Activated CD8-positive, alpha-beta T cell treated with anti-CD3 and anti-CD28 coated beads for 36 hours (primary cell): ENCODE measurements around the gene AKAP13. TPM values are rescaled to one million over a fixed set of nuclear protein-coding genes. Genes with fewer than 3 reads are reported as not detected.
A peak's percentile ranks its signal among the peaks of the same experiment; 100 is the strongest.

Source experiments
- ATAC-seq: fragments of 200-7000 bp; cut with Tn5 transposase; one replicate; pipeline ENCODE4 v1.10.0; 2021; ENCODE audit warnings: mild to moderate bottlenecking, moderate library complexity
- CTCF ChIA-PET: fragments of 350-600 bp; sonication (Branson Sonifier 250); formaldehyde crosslinking; loops from one replicate; lab custom pipeline; 2021; ENCODE audit warnings: antibody characterized with exemption; lab: Charles Lee
- POLR2A ChIA-PET: fragments of 350-600 bp; sonication (Branson Sonifier 250); formaldehyde crosslinking; loops from one replicate; lab custom pipeline; 2021; ENCODE audit warnings: antibody characterized with exemption; lab: Charles Lee
- DNase-seq: peaks from one replicate; pipeline ENCODE4 v3.0.0-alpha.2; 2020
- H3K27ac Mint-ChIP-seq: one replicate; pipeline ENCODE4 v1.8.0; 2021; ENCODE audit warnings: mild to moderate bottlenecking, mixed read lengths
- H3K27me3 Mint-ChIP-seq: one replicate; pipeline ENCODE4 v1.8.0; 2021; ENCODE audit warnings: mixed read lengths
- H3K36me3 Mint-ChIP-seq: one replicate; pipeline ENCODE4 v1.8.0; 2021; ENCODE audit warnings: low read depth, mixed read lengths
- H3K4me1 Mint-ChIP-seq: one replicate; pipeline ENCODE4 v1.8.0; 2021; ENCODE audit warnings: low read depth, mixed read lengths
- H3K4me3 Mint-ChIP-seq: one replicate; pipeline ENCODE4 v1.8.0; 2021; ENCODE audit warnings: mild to moderate bottlenecking, moderate library complexity, mixed read lengths
- H3K9me3 Mint-ChIP-seq: one replicate; pipeline ENCODE4 v1.8.0; 2021; ENCODE audit warnings: mixed read lengths
- intact Hi-C: fragments of 100-400 bp; cut with micrococcal nuclease; formaldehyde crosslinking; loops from one replicate; pipeline ENCODE4 v1.10.0; 2022
- total RNA-seq, 2 experiments: library from RNA; stranded (reverse); gene quantifications; one replicate each; pipeline ENCODE4 v1.2.3, GENCODE V29; 2021
- TF ChIP-seq, protein P1 (sequence below): fragments of 200-600 bp; IDR thresholded peaks from one replicate; pipeline ENCODE4 v1.8.0; 2022; ENCODE audit warnings: antibody characterized with exemption, mild to moderate bottlenecking

AKAP13 gene
- total RNA-seq, 2 experiments from 2014 or later: 79.1 to 79.5 TPM

DNA sequence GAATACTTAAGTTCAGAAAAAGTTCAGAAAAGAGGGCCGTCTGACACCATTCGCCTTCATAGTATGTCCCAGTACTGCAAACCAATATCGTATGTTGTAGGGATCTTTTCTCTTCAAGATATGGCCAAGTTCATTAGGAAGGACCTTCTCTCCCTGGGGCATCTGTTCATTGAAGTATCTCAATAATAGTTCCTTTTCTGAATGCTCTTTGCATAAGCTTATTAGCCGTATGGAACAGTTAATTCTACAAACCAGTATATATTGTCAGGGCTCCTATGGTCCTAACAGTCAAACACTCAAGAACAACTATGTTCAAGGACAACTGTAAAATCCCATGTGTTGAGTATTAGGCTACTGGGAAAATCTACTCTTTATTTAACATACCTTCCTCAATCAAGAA lies 211.2 kb downstream of the AKAP13 start:
- no peak overlapping the region for H3K27ac Mint-ChIP-seq

GRCh38 chr15:85592148-85592547 lies 211.7 kb downstream of the AKAP13 start:
- H3K27me3 Mint-ChIP-seq: no peaks in the 10 kb centered on the region
- POLR2A ChIA-PET: interaction anchor here (1.2 kb wide), 1 partner anchor 20 kb away, joined by 3 read pairs; no protein-coding TSS in a partner anchor
- no peaks in the 10 kb centered on the region for H3K9me3 Mint-ChIP-seq
- intact Hi-C loops: no loop called here
- CTCF ChIA-PET: interaction anchor here (0.7 to 2.1 kb wide), 3 partner anchors 11 to 107 kb away, joined by 3 to 8 read pairs (median 3); no protein-coding TSS in a partner anchor
- peaks cover 64% of the 10 kb centered on the region for H3K4me1 Mint-ChIP-seq
- DNase-seq: no peak
- TF ChIP-seq, protein P1, sequence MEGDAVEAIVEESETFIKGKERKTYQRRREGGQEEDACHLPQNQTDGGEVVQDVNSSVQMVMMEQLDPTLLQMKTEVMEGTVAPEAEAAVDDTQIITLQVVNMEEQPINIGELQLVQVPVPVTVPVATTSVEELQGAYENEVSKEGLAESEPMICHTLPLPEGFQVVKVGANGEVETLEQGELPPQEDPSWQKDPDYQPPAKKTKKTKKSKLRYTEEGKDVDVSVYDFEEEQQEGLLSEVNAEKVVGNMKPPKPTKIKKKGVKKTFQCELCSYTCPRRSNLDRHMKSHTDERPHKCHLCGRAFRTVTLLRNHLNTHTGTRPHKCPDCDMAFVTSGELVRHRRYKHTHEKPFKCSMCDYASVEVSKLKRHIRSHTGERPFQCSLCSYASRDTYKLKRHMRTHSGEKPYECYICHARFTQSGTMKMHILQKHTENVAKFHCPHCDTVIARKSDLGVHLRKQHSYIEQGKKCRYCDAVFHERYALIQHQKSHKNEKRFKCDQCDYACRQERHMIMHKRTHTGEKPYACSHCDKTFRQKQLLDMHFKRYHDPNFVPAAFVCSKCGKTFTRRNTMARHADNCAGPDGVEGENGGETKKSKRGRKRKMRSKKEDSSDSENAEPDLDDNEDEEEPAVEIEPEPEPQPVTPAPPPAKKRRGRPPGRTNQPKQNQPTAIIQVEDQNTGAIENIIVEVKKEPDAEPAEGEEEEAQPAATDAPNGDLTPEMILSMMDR: no peak
- H3K27ac Mint-ChIP-seq: no peak overlapping the region
- no peak overlapping the region for H3K4me3 Mint-ChIP-seq
- no peak for ATAC-seq
- H3K36me3 Mint-ChIP-seq: peaks cover 26% of the 10 kb centered on the region

More for the DNA sequence above, 211.2 kb downstream of the AKAP13 start:
- ChIA-PET CTCF (interaction anchor here (0.7 to 1.2 kb wide), 2 partner anchors 9 to 106 kb away, joined by 3 to 4 read pairs; no protein-coding TSS in a partner anchor), POLR2A (no interaction called here)
- H3K27me3 Mint-ChIP-seq: no peaks in the 10 kb centered on the region
- H3K4me3 Mint-ChIP-seq: no peak overlapping the region
- H3K4me1 Mint-ChIP-seq: peaks cover 64% of the 10 kb centered on the region
- intact Hi-C loops: no loop called here
- ATAC-seq: no peak
- H3K36me3 Mint-ChIP-seq: peaks cover 29% of the 10 kb centered on the region
- DNase-seq: no peak
- TF ChIP-seq, protein P1: no peak
- no peaks in the 10 kb centered on the region for H3K9me3 Mint-ChIP-seq

- Mint-ChIP-seq H3K4me3 (no peak overlapping the region), H3K27ac (no peak overlapping the region), H3K27me3 (no peaks in the 10 kb centered on the region), H3K4me1 (peaks cover 64% of the 10 kb centered on the region), H3K9me3 (no peaks in the 10 kb centered on the region), H3K36me3 (peaks cover 22% of the 10 kb centered on the region)
- ChIA-PET POLR2A (no interaction called here), CTCF (interaction anchor here (1.1 to 2.1 kb wide), 2 partner anchors 12 to 23 kb away, joined by 3 to 8 read pairs; no protein-coding TSS in a partner anchor)
- ATAC-seq (no peak), DNase-seq (no peak)
- intact Hi-C loops: no loop called here
- TF ChIP-seq, protein P1: no peak
Observed at GRCh38 chr15:85593809-85594445, 213.5 kb downstream of the AKAP13 start.

DNA sequence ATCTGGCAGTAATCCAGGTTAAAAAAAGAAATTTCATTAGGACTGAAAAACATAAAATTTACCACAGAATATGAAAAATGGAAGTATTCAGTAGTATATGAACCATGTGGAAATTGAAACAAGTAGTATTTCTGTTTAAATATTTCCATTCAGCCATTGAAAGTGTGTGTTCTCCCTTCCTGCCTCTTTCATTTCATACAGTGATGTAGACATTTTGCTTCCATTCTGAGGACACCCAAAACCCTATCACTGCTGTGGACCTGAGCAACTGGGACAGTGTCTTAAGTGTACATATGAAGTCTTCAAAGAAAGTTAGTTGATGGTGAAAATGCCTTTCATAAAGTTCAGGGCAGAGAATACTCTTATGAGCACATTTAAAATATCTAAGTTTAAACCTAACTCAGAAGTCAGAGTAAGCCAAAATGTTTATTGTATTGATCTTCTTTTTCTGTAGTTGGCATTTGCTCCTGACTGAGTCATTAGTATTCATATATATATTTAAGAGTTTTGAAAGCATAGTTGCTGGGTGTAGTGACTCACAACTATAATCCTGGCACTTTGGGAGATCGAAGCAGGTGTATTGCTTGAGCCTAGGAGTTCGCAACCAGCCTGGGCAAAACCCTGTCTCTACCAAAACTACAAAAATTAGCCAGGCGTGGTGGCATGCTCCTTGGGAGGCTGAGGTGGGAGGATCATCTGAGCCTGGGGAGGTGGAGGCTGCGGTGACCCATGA lies 215.6 kb downstream of the AKAP13 start:
- Mint-ChIP-seq H3K4me1 (peaks cover 66% of the 10 kb centered on the region), H3K27me3 (no peaks in the 10 kb centered on the region), H3K27ac (peak overlapping the region; percentile 84), H3K36me3 (peaks cover 20% of the 10 kb centered on the region), H3K4me3 (peak overlapping the region; percentile 2), H3K9me3 (no peaks in the 10 kb centered on the region)
- peak; percentile 58 for ATAC-seq
- TF ChIP-seq, protein P1: no peak
- CTCF ChIA-PET: no interaction called here
- POLR2A ChIA-PET: no interaction called here
- peak; percentile 11 for DNase-seq
- intact Hi-C loops: no loop called here
